Measurements from ENCODE around the gene EMID1. TPM values are rescaled to one million over a fixed set of nuclear protein-coding genes. Genes with fewer than 3 reads are reported as not detected.

Gene EMID1
- total RNA-seq, 1 experiment from 2014 or later = 6.1 TPM

GRCh38 chr22:29301716-29302401 is 96.2 kb downstream of the EMID1 start:
- Mint-ChIP-seq H3K4me1 (peaks cover 12% of the 10 kb centered on the region), H3K27ac (peak overlapping the region; percentile 84), H3K9me3 (no peaks in the 10 kb centered on the region), H3K27me3 (ENCODE audit: low read depth) (peaks cover 4% of the 10 kb centered on the region; the same call in 1 of the 2 replicates), H3K4me3 (no peak overlapping the region), H3K36me3 (peaks cover 34% of the 10 kb centered on the region)
- ChIA-PET CTCF (interaction anchor here (0.6 to 4.5 kb wide), 5 partner anchors 9 to 56 kb away, joined by 3 to 52 read pairs (median 4); no protein-coding TSS in a partner anchor), POLR2A (interaction anchor here (0.9 kb wide), 1 partner anchor 14 kb away, joined by 3 read pairs; the partner anchor contains the start of gene RASL10A)
- TF ChIP-seq EMX1 (CRISPR knock-in tag; IDR thresholded peaks at IDR 0.05) (peak; percentile 71; the same call in 1 of the 2 replicates), CREB1 (CRISPR knock-in tag; IDR thresholded peaks at IDR 0.05) (no peak)
- no peak for ATAC-seq
- no peak for DNase-seq (ENCODE audit: low spot score)

- Mint-ChIP-seq H3K4me1 (peaks cover 12% of the 10 kb centered on the region), H3K27ac (no peak overlapping the region; the same call in 1 of the 2 replicates), H3K4me3 (no peak overlapping the region), H3K36me3 (peaks cover 29% of the 10 kb centered on the region), H3K27me3 (ENCODE audit: low read depth) (peaks cover 4% of the 10 kb centered on the region; the same call in 1 of the 2 replicates), H3K9me3 (no peaks in the 10 kb centered on the region)
- ATAC-seq = no peak
- DNase-seq (ENCODE audit: low spot score) = no peak
- no peak for TF ChIP-seq ESRRA (CRISPR knock-in tag; IDR thresholded peaks at IDR 0.05; ENCODE audit: borderline replicate concordance)
- TF ChIP-seq E2F5 (CRISPR knock-in tag; IDR thresholded peaks at IDR 0.05) = no peak
- no peak for TF ChIP-seq AFF4 (CRISPR knock-in tag; IDR thresholded peaks at IDR 0.05; ENCODE audit: borderline replicate concordance)
- no peak for TF ChIP-seq ZBTB43 (CRISPR knock-in tag; IDR thresholded peaks at IDR 0.05)
- TF ChIP-seq ZNF396 (CRISPR knock-in tag; IDR thresholded peaks at IDR 0.05; ENCODE audit: borderline replicate concordance) = no peak
- no peak for TF ChIP-seq ERG (CRISPR knock-in tag; IDR thresholded peaks at IDR 0.05)
- ChIA-PET POLR2A (interaction anchor here (0.5 kb wide), 1 partner anchor 29 kb away, joined by 3 read pairs; no protein-coding TSS in a partner anchor), CTCF (interaction anchor here (0.6 to 4.5 kb wide), 5 partner anchors 11 to 252 kb away, joined by 3 to 52 read pairs (median 4); partner anchors contain the start of gene THOC5)
Measured at GRCh38 chr22:29302402-29302680, 96.6 kb downstream of the EMID1 start.

- peaks cover 24% of the 10 kb centered on the region for H3K36me3 Mint-ChIP-seq
- CTCF ChIA-PET = interaction anchor here (0.6 to 4.5 kb wide), 4 partner anchors 10 to 251 kb away, joined by 3 to 52 read pairs (median 6); partner anchors contain the start of gene THOC5
- DNase-seq (ENCODE audit: low spot score) (no peak), ATAC-seq (no peak)
- H3K4me3 Mint-ChIP-seq = no peak overlapping the region
- peak; percentile 33; the same call in 1 of the 2 replicates for TF ChIP-seq ZNF121 (CRISPR knock-in tag; IDR thresholded peaks at IDR 0.05)
- TF ChIP-seq CREM (CRISPR knock-in tag; IDR thresholded peaks at IDR 0.05) = no peak
- peak overlapping the region; percentile 49; the same call in 1 of the 2 replicates for H3K27ac Mint-ChIP-seq
- H3K27me3 Mint-ChIP-seq (ENCODE audit: low read depth) = peaks cover 4% of the 10 kb centered on the region; the same call in 1 of the 2 replicates
- POLR2A ChIA-PET = interaction anchor here (0.5 to 0.9 kb wide), 2 partner anchors 30 to 34 kb away, joined by 3 to 4 read pairs; partner anchors contain the start of gene EWSR1
- H3K9me3 Mint-ChIP-seq = no peaks in the 10 kb centered on the region
- H3K4me1 Mint-ChIP-seq = peaks cover 17% of the 10 kb centered on the region
Measured at GRCh38 chr22:29302681-29303465, 97.2 kb downstream of the EMID1 start.

Data from WTC11 (cell line).